ENCODE measurements around the gene WIPI1. TPM values are rescaled to one million over a fixed set of nuclear protein-coding genes. Genes with fewer than 3 reads are reported as not detected.

Gene WIPI1
- total RNA-seq, 3 donors from 2014 or later (not counting 1 experiment from before 2014, with no cell fraction given): 29.0 to 41.4 (median 32.0) TPM

- TF ChIP-seq CTCF (IDR thresholded peaks at IDR 0.05): no peak
- H3K4me1 ChIP-seq (ENCODE audit: control insufficient read depth, insufficient read depth, low read length): peaks cover 17% of the 10 kb centered on the region
- 60% methylated on average over 13 of the region's 16 CpGs for WGBS (ENCODE audit: insufficient coverage)
- DNase-seq: peak in 1 of 2 donors; percentile 53
- intact Hi-C loops (cut with micrococcal nuclease): no loop called here
- H3K27me3 ChIP-seq (ENCODE audit: control insufficient read depth, insufficient read depth, low read length): no peaks in the 10 kb centered on the region
- Mint-ChIP-seq H3K9me3 (no peaks in the 10 kb centered on the region), H3K27ac (peak overlapping the region; percentile 79 to 80), H3K4me3 (peak overlapping the region; percentile 75), H3K36me3 (no peaks in the 10 kb centered on the region), H3K27me3 (ENCODE audit: low read depth in 2 of 2) (no peaks in the 10 kb centered on the region), H3K4me1 (peaks cover 26 to 29% of the 10 kb centered on the region in 2 donors)
- ATAC-seq: peak; percentile 47 to 80 (median 68)
- no peaks in the 10 kb centered on the region for H3K36me3 ChIP-seq (ENCODE audit: control insufficient read depth, insufficient read depth, low read length)
- H3K27ac ChIP-seq (ENCODE audit: low read length): no peak overlapping the region
- no peaks in the 10 kb centered on the region for H3K9me3 ChIP-seq (ENCODE audit: control insufficient read depth, insufficient read depth, low read length)
- no peak overlapping the region for H3K4me3 ChIP-seq (ENCODE audit: low read length)
Measured at GRCh38 chr17:68383443-68384321, 73.6 kb downstream of the WIPI1 start.

GRCh38 chr17:68383120-68383442 is 74.2 kb downstream of the WIPI1 start:
- Histone ChIP-seq H3K27ac (ENCODE audit: low read length) (no peak overlapping the region), H3K4me1 (ENCODE audit: control insufficient read depth, insufficient read depth, low read length) (peaks cover 17% of the 10 kb centered on the region), H3K9me3 (ENCODE audit: control insufficient read depth, insufficient read depth, low read length) (no peaks in the 10 kb centered on the region), H3K27me3 (ENCODE audit: control insufficient read depth, insufficient read depth, low read length) (no peaks in the 10 kb centered on the region), H3K36me3 (ENCODE audit: control insufficient read depth, insufficient read depth, low read length) (no peaks in the 10 kb centered on the region), H3K4me3 (ENCODE audit: low read length) (no peak overlapping the region)
- H3K9me3 Mint-ChIP-seq: no peaks in the 10 kb centered on the region
- H3K27ac Mint-ChIP-seq: peak overlapping the region in 1 of 2 donors; percentile 79
- no peak overlapping the region for H3K4me3 Mint-ChIP-seq
- H3K4me1 Mint-ChIP-seq: peaks cover 26 to 29% of the 10 kb centered on the region in 2 donors
- H3K27me3 Mint-ChIP-seq (ENCODE audit: low read depth in 2 of 2): no peaks in the 10 kb centered on the region
- intact Hi-C loops (cut with micrococcal nuclease): no loop called here
- WGBS (ENCODE audit: insufficient coverage): 96% methylated on average over 4 of the region's 4 CpGs
- H3K36me3 Mint-ChIP-seq: no peaks in the 10 kb centered on the region
- DNase-seq (no peak), ATAC-seq (no peak)
- no peak for TF ChIP-seq CTCF (IDR thresholded peaks at IDR 0.05)

- Histone ChIP-seq H3K4me1 (ENCODE audit: control insufficient read depth, insufficient read depth, low read length) (peaks cover 17% of the 10 kb centered on the region), H3K27me3 (ENCODE audit: control insufficient read depth, insufficient read depth, low read length) (no peaks in the 10 kb centered on the region), H3K27ac (ENCODE audit: low read length) (no peak overlapping the region), H3K4me3 (ENCODE audit: low read length) (no peak overlapping the region), H3K36me3 (ENCODE audit: control insufficient read depth, insufficient read depth, low read length) (no peaks in the 10 kb centered on the region), H3K9me3 (ENCODE audit: control insufficient read depth, insufficient read depth, low read length) (no peaks in the 10 kb centered on the region)
- TF ChIP-seq CTCF (IDR thresholded peaks at IDR 0.05): no peak
- DNase-seq: no peak
- H3K9me3 Mint-ChIP-seq: no peaks in the 10 kb centered on the region
- H3K4me1 Mint-ChIP-seq: peaks cover 24 to 29% of the 10 kb centered on the region in 2 donors
- no peak overlapping the region for H3K27ac Mint-ChIP-seq
- no peak overlapping the region for H3K4me3 Mint-ChIP-seq
- no peaks in the 10 kb centered on the region for H3K36me3 Mint-ChIP-seq
- no peaks in the 10 kb centered on the region for H3K27me3 Mint-ChIP-seq (ENCODE audit: low read depth in 2 of 2)
- intact Hi-C loops (cut with micrococcal nuclease): no loop called here
- 94% methylated on average over 2 of the region's 3 CpGs for WGBS (ENCODE audit: insufficient coverage)
- no peak for ATAC-seq
Measured at GRCh38 chr17:68382582-68383085, 74.7 kb downstream of the WIPI1 start.
